Lung microvascular endothelial cell (primary cell): ENCODE data around the gene FBXO10. TPM values are rescaled to one million over a fixed set of nuclear protein-coding genes. Genes with fewer than 3 reads are reported as not detected.
"Not testable (repeated sequence)": the region's sequence is repeated elsewhere in the genome, so short reads cannot be mapped to it uniquely, and the experiment has no call there.

ENCODE experiments used
- DNase-seq, 2 donors: peaks; one replicate each; pipeline versions ENCODE4 v3.0.0 to v3.0.0-alpha.2; 2010; ENCODE audit warnings: low read depth in 2 of 2
- total RNA-seq: library from RNA; depleted of rRNA; stranded (reverse); fragments of >200 nt; gene quantifications from 2 replicates; pipeline ENCODE4 v1.2.1, GENCODE V29; 2014

FBXO10 gene
- total RNA-seq, 1 donor from 2014 or later, result 13.3 TPM

DNA sequence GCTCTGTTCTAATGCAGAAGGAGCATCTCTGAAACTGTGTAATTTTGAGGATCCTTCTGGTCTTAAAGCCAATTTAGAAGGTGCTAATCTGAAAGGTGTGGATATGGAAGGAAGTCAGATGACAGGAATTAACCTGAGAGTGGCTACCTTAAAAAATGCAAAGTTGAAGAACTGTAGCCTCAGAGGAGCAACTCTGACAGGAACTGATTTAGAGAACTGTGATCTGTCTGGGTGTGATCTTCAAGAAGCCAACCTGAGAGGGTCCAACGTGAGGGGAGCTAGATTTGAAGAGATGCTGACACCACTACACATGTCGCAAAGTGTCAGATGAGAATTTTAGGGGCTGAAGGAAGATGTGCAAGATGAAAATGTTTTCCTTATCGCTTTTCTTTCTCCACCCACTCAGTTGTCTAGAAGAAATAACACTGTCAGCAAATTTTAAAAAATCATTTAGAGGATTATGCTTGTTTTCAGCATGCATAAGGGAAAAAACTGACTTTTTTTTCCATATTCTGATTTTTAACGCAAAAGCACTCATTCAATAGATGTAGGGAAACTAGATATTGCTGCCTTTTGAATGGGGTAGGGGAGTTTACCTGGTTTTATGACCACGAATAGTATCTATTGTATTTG, 98.1 kb downstream of the FBXO10 start:
- not testable (repeated sequence) for DNase-seq

DNA sequence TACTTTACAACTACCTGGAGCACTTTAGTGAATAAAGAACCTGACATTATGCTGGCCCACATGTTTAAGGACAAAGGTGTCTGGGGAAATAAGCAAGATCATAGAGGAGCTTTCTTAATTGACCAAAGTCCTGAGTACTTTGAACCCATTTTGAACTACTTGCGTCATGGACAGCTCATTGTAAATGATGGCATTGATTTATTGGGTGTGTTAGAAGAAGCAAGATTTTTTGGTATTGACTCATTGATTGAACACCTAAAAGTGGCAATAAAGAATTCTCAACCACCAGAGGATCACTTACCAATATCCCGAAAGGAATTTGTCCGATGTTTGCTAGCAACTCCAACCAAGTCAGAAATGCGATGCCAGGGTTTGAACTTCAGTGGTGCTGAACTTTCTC, 98.7 kb downstream of the FBXO10 start:
- DNase-seq, result not testable (repeated sequence)

- no peak for DNase-seq
These were observed 99.2 kb downstream of the FBXO10 start for GRCh38 chr9:37476930-37477329.

DNA sequence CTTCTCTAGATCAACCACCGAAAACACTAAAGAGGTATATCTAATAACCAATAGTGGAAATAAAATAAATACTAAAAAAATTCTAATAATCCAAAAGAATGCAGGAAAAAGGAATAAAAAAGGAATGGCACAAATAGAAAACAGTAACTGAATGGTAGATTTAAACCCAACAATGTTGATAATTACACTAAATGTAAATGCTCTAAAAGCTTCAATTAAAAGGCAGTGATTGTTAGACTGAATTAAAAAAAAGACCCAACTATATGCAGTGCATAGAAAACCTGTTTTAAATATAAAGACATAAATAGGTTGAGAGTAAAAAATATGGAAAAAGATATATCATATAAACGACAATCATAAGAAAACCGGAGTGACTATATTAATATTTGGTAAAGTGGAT, 101.7 kb downstream of the FBXO10 start:
- no peak for DNase-seq

DNA sequence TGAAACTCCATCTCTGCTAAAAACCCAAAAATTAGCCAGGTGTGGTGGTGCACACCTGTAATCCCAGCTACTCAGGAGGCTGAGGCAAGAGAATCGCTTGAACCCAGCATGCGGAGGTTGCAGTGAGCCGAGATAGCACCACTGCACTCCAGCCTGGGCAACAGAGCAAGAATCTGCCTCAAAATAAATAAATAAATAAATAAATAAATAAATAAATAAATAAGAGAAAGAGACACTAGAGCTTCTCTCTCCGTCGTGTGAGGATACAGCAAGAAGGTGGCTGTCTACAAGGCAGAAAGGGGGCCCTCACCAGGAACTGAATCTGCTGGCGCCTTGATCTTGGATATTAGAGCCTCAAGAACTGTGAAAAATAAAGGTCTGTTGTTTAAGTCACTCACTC, 102.2 kb downstream of the FBXO10 start:
- not testable (repeated sequence) for DNase-seq

DNA sequence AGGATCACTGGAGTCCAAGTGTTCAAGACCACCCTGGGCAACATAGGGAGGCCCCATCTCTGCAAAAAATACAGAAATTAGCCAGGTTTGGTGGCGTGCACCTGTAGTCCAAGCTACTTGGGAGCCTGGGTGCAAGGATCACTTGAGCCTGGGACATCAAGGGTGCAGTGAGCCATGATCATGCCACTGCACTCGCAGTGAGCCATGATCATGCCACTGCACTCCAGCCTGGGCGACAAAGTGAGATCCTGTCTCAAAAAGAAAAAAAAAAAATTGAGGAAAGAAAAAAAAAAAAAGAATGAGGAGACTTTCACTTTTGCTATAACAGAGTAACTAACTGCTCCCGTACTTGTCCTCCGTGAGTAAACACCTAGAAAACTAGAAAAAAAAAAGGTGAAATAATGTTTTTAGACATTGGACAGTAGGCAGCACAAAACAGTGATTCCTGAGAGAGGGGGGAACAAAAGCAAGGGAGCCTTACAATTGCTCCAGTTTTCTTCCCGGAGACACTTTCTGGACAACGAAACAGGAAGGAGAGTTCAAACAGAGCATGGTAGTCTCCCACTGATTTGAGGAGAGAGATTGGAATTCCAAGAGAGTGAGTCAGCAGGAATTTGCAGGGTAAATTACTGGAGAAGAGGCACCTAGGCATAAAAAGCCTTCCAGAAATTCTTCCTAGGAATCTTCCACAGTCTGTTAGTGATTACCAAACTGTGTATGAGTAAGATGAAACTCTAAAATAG, 104.1 kb downstream of the FBXO10 start:
- peak in 1 of 2 donors; percentile 90 for DNase-seq

DNA sequence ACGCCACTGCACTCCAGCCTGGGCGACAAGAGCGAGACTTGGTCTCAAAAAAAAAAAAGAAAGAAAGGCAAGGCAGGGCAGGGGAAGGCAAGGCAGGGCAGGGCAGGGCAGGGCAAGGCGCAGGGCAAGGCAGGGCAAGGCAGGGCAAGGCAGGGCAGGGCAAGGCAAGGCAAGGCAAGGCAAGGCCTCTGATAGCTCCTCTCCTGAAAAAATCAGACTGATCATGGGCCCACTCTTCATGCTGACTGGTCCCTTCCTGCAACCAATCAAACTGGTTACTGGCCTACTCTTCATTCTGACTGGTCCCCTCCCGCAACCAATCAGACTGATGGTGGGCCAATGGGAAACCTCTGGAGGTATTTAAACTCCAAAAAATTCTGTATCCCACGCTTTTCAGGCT, 107.6 kb downstream of the FBXO10 start:
- DNase-seq, result no peak

DNA sequence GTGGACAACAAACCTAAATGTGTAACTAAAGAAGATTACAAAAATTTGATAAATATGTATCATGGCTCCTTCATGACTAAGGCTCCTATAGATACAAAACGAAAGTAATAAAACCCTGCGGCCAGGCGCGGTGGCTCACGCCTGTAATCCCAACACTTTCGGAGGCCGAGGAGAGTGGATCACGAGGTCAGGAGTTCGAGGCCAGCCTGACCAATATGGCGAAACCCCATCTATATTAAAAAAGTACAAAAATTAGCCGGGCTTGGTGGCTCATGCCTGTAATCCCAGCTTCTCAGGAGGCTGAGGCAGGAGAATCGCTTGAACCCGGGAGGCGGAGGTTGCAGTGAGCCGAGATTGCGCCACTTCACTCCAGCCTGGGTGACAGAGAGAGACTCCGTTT, 108.7 kb downstream of the FBXO10 start:
- not testable (repeated sequence) for DNase-seq

DNA sequence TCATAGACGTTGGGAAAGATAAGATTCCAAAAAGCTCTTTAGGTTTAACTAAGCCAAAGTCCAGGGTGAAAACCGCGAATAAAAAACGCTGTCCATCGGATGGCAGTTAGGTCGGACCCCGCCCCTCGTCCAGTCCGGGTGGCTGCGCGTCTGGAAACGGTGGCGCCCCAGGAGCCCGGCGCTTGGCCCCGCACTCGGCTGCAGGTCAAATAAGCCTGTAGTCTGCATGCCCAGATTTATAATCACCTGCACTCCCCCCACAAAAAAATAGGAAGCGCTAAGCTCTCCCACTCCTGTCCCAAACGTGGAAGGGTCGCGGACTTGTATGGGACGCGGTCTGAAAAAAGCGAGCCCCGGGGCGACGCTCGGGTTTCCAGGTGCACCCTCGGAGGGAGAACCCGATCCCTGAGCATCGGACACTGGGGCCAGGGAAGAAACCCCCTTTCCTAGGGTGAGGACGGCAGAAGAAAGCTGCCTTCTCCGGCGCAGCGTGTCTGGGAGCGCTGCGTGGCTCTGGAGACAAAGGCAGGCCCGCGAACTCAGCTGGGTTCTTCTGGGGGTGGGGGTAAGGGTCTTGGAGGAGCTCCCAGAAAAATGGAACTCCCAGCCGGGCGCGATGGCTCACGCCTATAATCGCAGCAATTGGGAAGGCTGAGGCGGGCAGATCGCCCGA, 110.0 kb downstream of the FBXO10 start:
- DNase-seq, result peak; percentile 44 to 86

GRCh38 chr9:37465249-37466036, 110.7 kb downstream of the FBXO10 start, which contains the start of gene ZBTB5:
Gene ZBTB5, minus strand, starts transcription at chr9:37465450. Its CDS starts 22,899 bp downstream, at chr9:37442551.
- peak; percentile 99 to 100 for DNase-seq

GRCh38 chr9:37464426-37465248, 111.5 kb downstream of the FBXO10 start:
- peak; percentile 81 to 87 for DNase-seq

GRCh38 chr9:37464006-37464405, 112.2 kb downstream of the FBXO10 start:
- peak; percentile 5 to 10 for DNase-seq

Other genes with a start within 250 kb of the FBXO10 start
- gene GRHPR, start 153.7 kb downstream of the FBXO10 start, total RNA-seq, result 88.7 and 105 TPM in 2 replicates
- gene ZBTB5, start 110.9 kb downstream of the FBXO10 start, total RNA-seq, result 6.1 and 10.3 TPM in 2 replicates
- 10.5 and 11.3 TPM in 2 replicates for gene POLR1E, start 90.4 kb downstream of the FBXO10 start, total RNA-seq
- gene TOMM5, start 16.2 kb upstream of the FBXO10 start, total RNA-seq, result 118 and 122 TPM in 2 replicates
- gene FRMPD1, start 74.6 kb upstream of the FBXO10 start, total RNA-seq, result not detected in 2 replicates
- 1.3 and 2.2 TPM in 2 replicates for gene TRMT10B, start 177.4 kb upstream of the FBXO10 start, total RNA-seq
- 19.6 and 28.6 TPM in 2 replicates for gene EXOSC3, start 208.7 kb upstream of the FBXO10 start, total RNA-seq
- 11.3 and 12.1 TPM in 2 replicates for gene DCAF10, start 224.4 kb upstream of the FBXO10 start, total RNA-seq